Stimulated activated CD8-positive, alpha-beta memory T cell treated with anti-CD3 and anti-CD28 coated beads, Interleukin-12 subunit alpha, Interleukin-12 subunit beta, amount 100 ng/mL, for 4 hours (primary cell): ENCODE measurements around the gene CHD6.
A peak's percentile ranks its signal among the peaks of the same experiment; 100 is the strongest.

Source experiments
- DNase-seq: peaks from one replicate; pipeline ENCODE4 v3.0.0-alpha.2; 2020; ENCODE audit warnings: low read depth

The CHD6 gene

GRCh38 chr20:41621421-41621820 is 3.2 kb upstream of the CHD6 start:
- DNase-seq, result no peak

GRCh38 chr20:41619360-41620100 is 1.4 kb upstream of the CHD6 start:
- no peak for DNase-seq

- DNase-seq, result no peak
Measured at GRCh38 chr20:41618807-41619311, 682 bp upstream of the CHD6 start.

- peak; percentile 32 for DNase-seq
Measured at GRCh38 chr20:41617059-41617901, 897 bp downstream of the CHD6 start.

- DNase-seq, result no peak
Measured at GRCh38 chr20:41616228-41616627, 1.9 kb downstream of the CHD6 start.

GRCh38 chr20:41615676-41616075 is 2.5 kb downstream of the CHD6 start:
- no peak for DNase-seq

- DNase-seq, result no peak
Measured at GRCh38 chr20:41615110-41615509, 3.1 kb downstream of the CHD6 start.

GRCh38 chr20:41613321-41613720 is 4.9 kb downstream of the CHD6 start:
- DNase-seq, result no peak

- no peak for DNase-seq
Measured at GRCh38 chr20:41609474-41609873, 8.7 kb downstream of the CHD6 start.

GRCh38 chr20:41608606-41609005 is 9.6 kb downstream of the CHD6 start:
- no peak for DNase-seq

GRCh38 chr20:41607791-41608190 is 10.4 kb downstream of the CHD6 start:
- DNase-seq, result no peak

GRCh38 chr20:41604002-41604401 is 14.2 kb downstream of the CHD6 start:
- no peak for DNase-seq

GRCh38 chr20:41601742-41602141 is 16.4 kb downstream of the CHD6 start:
- DNase-seq, result no peak

- no peak for DNase-seq
Measured at GRCh38 chr20:41600926-41601631, 17.1 kb downstream of the CHD6 start.

- no peak for DNase-seq
Measured at GRCh38 chr20:41599699-41600104, 18.5 kb downstream of the CHD6 start.

GRCh38 chr20:41598719-41599118 is 19.5 kb downstream of the CHD6 start:
- no peak for DNase-seq

GRCh38 chr20:41594514-41595322 is 23.5 kb downstream of the CHD6 start:
- no peak for DNase-seq

GRCh38 chr20:41592516-41593216 is 25.5 kb downstream of the CHD6 start:
- DNase-seq, result no peak

GRCh38 chr20:41587956-41588355 is 30.2 kb downstream of the CHD6 start:
- no peak for DNase-seq

GRCh38 chr20:41587523-41587922 is 30.7 kb downstream of the CHD6 start:
- no peak for DNase-seq

- no peak for DNase-seq
Measured at GRCh38 chr20:41586772-41587171, 31.4 kb downstream of the CHD6 start.
